CD4-positive, alpha-beta T cell treated with Interferon alpha-2 for 1 hour (primary cell): ENCODE measurements around the gene NFAT5.

Experiments used
- DNase-seq, 2 donors: peaks; one replicate each; pipeline ENCODE4 v3.0.0-alpha.2; 2020 to 2022

Gene NFAT5

DNA sequence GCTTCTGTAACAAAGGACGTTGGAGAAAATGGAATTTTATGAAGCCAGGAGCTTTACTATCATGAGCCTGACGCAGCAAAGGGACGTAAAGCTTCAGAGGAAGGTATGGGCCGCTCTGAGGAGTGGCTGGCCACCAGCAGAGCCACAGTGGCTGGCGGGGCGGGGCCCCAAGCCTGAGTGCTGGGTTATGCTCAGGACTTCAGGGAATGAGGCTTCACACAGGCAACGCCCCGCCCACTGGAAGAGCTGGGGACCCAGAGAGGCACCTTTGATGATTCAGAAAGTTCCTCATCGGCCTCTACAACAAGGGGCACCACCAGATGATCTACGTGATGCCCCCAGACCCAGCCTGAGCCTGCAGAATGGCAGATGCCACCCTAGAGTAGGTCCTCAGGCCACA lies 180.2 kb downstream of the NFAT5 start:
- no peak for DNase-seq

DNA sequence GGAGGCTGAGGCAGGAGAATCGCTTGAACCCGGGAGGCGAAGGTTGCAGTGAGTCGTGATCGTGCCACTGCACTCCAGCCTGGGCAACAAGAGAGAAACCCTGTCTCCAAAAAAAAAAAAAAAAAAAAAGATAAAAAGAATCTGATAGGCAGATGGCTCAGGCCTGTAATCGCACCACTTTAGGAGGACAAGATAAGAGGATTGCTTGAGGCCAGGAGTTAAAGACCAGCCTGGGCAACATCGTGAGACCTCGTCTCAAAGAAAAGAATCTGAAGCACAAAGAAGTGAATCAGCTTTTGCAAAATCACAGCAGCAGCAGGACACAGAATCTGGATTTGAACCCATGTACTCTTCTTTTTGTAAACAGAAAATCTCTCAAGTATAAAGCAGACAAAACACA lies 181.3 kb downstream of the NFAT5 start:
- DNase-seq, result no peak

DNA sequence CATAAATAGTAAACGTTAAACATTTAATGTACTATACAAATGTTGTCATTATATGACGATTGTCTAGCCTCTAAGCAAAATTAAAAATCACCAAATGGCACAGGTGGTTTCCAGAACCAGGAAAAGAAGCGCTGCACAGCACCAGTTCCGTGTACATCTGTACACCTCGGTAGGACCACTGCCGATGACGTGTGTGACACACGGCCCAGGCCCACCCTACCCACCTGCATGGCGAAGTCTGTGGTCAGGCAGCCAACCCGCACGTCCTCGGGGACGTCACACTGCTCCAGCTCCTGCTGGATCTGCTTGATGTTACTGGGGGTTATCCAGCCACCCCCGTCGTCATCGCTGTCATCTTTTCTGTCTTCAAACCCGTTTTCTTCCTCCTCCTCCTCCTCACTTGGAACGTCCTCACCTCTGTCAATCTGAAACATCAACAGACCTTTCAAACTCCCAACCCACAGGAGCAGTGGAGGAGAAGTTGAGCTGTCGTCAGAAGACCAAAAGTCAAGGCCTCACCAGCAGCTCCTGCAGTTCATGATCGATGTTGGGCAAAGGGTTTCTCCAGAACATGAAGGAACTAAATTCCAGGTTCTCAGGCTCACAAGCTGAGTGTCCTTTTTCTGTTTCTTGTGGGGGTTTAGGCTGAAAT lies 183.1 kb downstream of the NFAT5 start:
- DNase-seq, result no peak

DNA sequence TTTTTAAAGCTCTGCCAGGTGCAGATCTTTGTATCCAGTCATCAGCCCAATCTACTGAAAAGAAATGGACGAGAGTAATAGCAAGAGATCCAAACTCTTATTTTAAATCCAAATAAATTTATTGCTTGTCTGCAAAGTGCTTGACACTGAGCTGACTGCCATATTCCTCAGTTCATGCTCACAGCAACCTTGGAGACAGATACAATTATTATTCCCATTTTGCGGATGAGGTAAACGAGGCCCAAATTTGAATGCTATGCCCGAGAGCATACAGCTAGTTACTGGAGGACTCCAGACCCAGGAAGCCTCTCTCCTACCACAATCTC lies 188.3 kb downstream of the NFAT5 start:
- DNase-seq, result no peak
